GM12878 (cell line): Measurements from ENCODE around the gene MGAT1. TPM values are rescaled to one million over a fixed set of nuclear protein-coding genes. Genes with fewer than 3 reads are reported as not detected.

Experiments used
- ATAC-seq: fragments of 200-7000 bp; cut with Tn5 transposase; 3 replicates; pipeline ENCODE4 v1.9.1; 2020; ENCODE audit warnings: mild to moderate bottlenecking, moderate library complexity
- BruUV-seq: library from RNA; stranded (reverse); fragments of 400-500 nt; replicated peaks from 2 replicates; lab custom pipeline; 2021; lab: Mats Ljungman, UMichigan
- CTCF ChIA-PET: fragments of 300-600 bp; sonication (Branson Sonifier 250); formaldehyde crosslinking; extraction: SDS; loops from one replicate; lab custom pipeline; 2021; ENCODE audit warnings: inconsistent platforms; lab: Yijun Ruan, JAX
- POLR2A ChIA-PET: fragments of 350-600 bp; formaldehyde crosslinking; extraction: SDS; loops from one replicate; lab custom pipeline; 2021; ENCODE audit warnings: inconsistent platforms; lab: Charles Lee
- RAD21 ChIA-PET: fragments of 300-600 bp; sonication (Branson Sonifier 250); formaldehyde crosslinking; loops from one replicate; lab custom pipeline; 2023; ENCODE audit warnings: antibody characterized with exemption; ENCODE audit not compliant: unreplicated experiment; lab: Charles Lee
- SMC1A ChIA-PET: fragments of 300-600 bp; sonication (Branson Sonifier 250); formaldehyde crosslinking; loops from one replicate; lab custom pipeline; 2023; ENCODE audit not compliant: unreplicated experiment, uncharacterized antibody; lab: Charles Lee
- DNase-seq: peaks from one replicate; pipeline ENCODE4 v3.0.0-alpha.2; 2011; ENCODE audit warnings: low read depth, low spot score
- FAIRE-seq: peaks from 3 replicates; lab custom pipeline; 2011; peaks lifted over from hg19 to GRCh38; lab: Jason Lieb, UNC
- H2AFZ ChIP-seq: 2 replicates; pipeline ENCODE4 v1.6.0; 2011; ENCODE audit warnings: low read depth, low read length, control low read depth; ENCODE audit not compliant: control insufficient read depth
- H3K27ac ChIP-seq: 2 replicates; pipeline ENCODE4 v1.5.1; 2011; ENCODE audit warnings: control low read depth; ENCODE audit not compliant: control insufficient read depth, insufficient read depth
- H3K27me3 ChIP-seq, 2 experiments: replicated peaks in 1 of 2; 2 replicates each; pipeline versions ENCODE4 v1.6.0 to v1.6.1; 2011; ENCODE audit warnings: low read length in 1 of 2; ENCODE audit not compliant: control insufficient read depth in 2 of 2, insufficient read depth in 2 of 2
- H3K36me3 ChIP-seq, 2 experiments: 2 replicates each; pipeline ENCODE4 v1.5.1; 2011; ENCODE audit warnings: low read length in 1 of 2; ENCODE audit not compliant: control insufficient read depth in 2 of 2, insufficient read depth in 2 of 2
- H3K4me1 ChIP-seq: 2 replicates; pipeline ENCODE4 v1.6.1; 2011; ENCODE audit warnings: mild to moderate bottlenecking, low read length, moderate library complexity, mixed read lengths; ENCODE audit not compliant: control insufficient read depth, insufficient read depth
- H3K4me2 ChIP-seq: 2 replicates; pipeline ENCODE4 v1.6.0; 2011; ENCODE audit warnings: control low read depth; ENCODE audit not compliant: control insufficient read depth, insufficient read depth
- H3K4me3 ChIP-seq: fragments of 200-600 bp; sonication (generic); 2 replicates; pipeline ENCODE4 v1.5.1; 2016
- H3K79me2 ChIP-seq: 2 replicates; pipeline ENCODE4 v1.6.0; 2011; ENCODE audit warnings: low read length; ENCODE audit not compliant: control insufficient read depth, insufficient read depth
- H3K9ac ChIP-seq: 2 replicates; pipeline ENCODE4 v1.8.0; 2011; ENCODE audit warnings: low read length, control low read depth, mixed read lengths; ENCODE audit not compliant: control insufficient read depth, insufficient read depth
- H3K9me3 ChIP-seq: replicated peaks from 3 replicates; pipeline ENCODE4 v1.5.1; 2011; ENCODE audit warnings: mild to moderate bottlenecking, low read length; ENCODE audit not compliant: control insufficient read depth, insufficient read depth
- H4K20me1 ChIP-seq: 2 replicates; pipeline ENCODE4 v1.6.0; 2011; ENCODE audit not compliant: control insufficient read depth, insufficient read depth
- ASH2L ChIP-seq: fragments of 300-600, 200-600 bp; sonication (generic); IDR thresholded peaks from 2 replicates; pipeline ENCODE4 v1.6.1; 2017; ENCODE audit warnings: low read depth, mild to moderate bottlenecking, borderline replicate concordance
- BCL11A ChIP-seq: IDR thresholded peaks from 2 replicates; pipeline ENCODE4 v1.6.1; 2011; ENCODE audit warnings: low read depth, low read length
- HCFC1 ChIP-seq: fragments of 150-350 bp; IDR thresholded peaks from 2 replicates; pipeline ENCODE4 v1.6.1; 2014; ENCODE audit warnings: low read length
- JUNB ChIP-seq: IDR thresholded peaks from 2 replicates; pipeline ENCODE4 v1.6.1; 2016; ENCODE audit warnings: antibody characterized with exemption, mild to moderate bottlenecking
- SIX5 ChIP-seq: IDR thresholded peaks from 2 replicates; pipeline ENCODE4 v1.6.1; 2011; ENCODE audit warnings: mild to moderate bottlenecking, low read depth, low read length, moderate library complexity; ENCODE audit not compliant: severe bottlenecking
- SRF ChIP-seq, 2 experiments: IDR thresholded peaks; 2 replicates each; pipeline ENCODE4 v1.6.1; 2011; ENCODE audit warnings: low read depth in 2 of 2, low read length in 2 of 2, mild to moderate bottlenecking in 1 of 2, moderate library complexity in 1 of 2
- YBX1 ChIP-seq: fragments of 450-650 bp; IDR thresholded peaks from 2 replicates; pipeline ENCODE4 v1.6.1; 2016; ENCODE audit warnings: antibody characterized with exemption
- WGBS: methylation state at CpG from one replicate; pipeline ENCODE4 v1.1.6; 2016; ENCODE audit warnings: low lambda C conversion rate; ENCODE audit not compliant: insufficient replicate concordance, insufficient coverage; ENCODE audit errors: missing lambda C conversion rate; 5-methylcytosine and 5-hydroxymethylcytosine counted together
- in situ Hi-C: fragments of 300-500 bp; cut with MboI; formaldehyde crosslinking; loops from 9 replicates; pipeline ENCODE4 v1.14.3; 2018; ENCODE audit warnings: mixed read lengths
- intact Hi-C: fragments of 100-400 bp; cut with micrococcal nuclease; formaldehyde crosslinking; loops from one replicate; pipeline ENCODE4 v1.14.2; 2022; ENCODE audit not compliant: unreplicated experiment
- polyA plus RNA-seq, 11 experiments: library from polyadenylated mRNA; depleted of rRNA in 4 of 11; unstranded in 6 of 11; stranded (reverse) in 5 of 11; fragments of >200 nt; fragmentation: Nextera tagmentation in 4 of 11; fragmentation: Illumina TruSeq in 1 of 11; extraction: Ambion mirVana in 4 of 11; extraction: Trizol in 1 of 11; gene quantifications; 1 replicate in 1 of 11; 2 replicates in 10 of 11; pipeline versions ENCODE4 v1.2.1 to v1.2.3, GENCODE V29; 2011 to 2016; ENCODE audit warnings: inconsistent platforms in 2 of 11, missing spikeins in 2 of 11, low read depth in 1 of 11
- total RNA-seq, 4 experiments: library from RNA; depleted of rRNA in 3 of 4; stranded (reverse); fragments of >200 nt in 3 of 4; fragmentation: Illumina TruSeq in 1 of 4; extraction: Trizol in 1 of 4; gene quantifications; 2 replicates each; pipeline versions ENCODE4 v1.2.1 to v1.2.3, GENCODE V29; 2013 to 2021
- TF ChIP-seq, protein P1 (sequence below): fragments of 450-650 bp; IDR thresholded peaks from 2 replicates; pipeline ENCODE4 v1.6.1; 2017; ENCODE audit warnings: mild to moderate bottlenecking, low read depth, inconsistent platforms; ENCODE audit not compliant: poor library complexity, severe bottlenecking
- TF ChIP-seq, protein P2 (sequence below): IDR thresholded peaks from 2 replicates; pipeline ENCODE4 v1.6.1; 2012; ENCODE audit warnings: improper control_type of control experiment, low read depth, low read length; ENCODE audit not compliant: insufficient replicate concordance

The MGAT1 gene
- total and polyA plus RNA-seq, 10 of the 15 experiments (the other 5 are each of a cell fraction or from before 2014, with no cell fraction given), result 3.1 to 88.4 (median 62.7) TPM

DNA sequence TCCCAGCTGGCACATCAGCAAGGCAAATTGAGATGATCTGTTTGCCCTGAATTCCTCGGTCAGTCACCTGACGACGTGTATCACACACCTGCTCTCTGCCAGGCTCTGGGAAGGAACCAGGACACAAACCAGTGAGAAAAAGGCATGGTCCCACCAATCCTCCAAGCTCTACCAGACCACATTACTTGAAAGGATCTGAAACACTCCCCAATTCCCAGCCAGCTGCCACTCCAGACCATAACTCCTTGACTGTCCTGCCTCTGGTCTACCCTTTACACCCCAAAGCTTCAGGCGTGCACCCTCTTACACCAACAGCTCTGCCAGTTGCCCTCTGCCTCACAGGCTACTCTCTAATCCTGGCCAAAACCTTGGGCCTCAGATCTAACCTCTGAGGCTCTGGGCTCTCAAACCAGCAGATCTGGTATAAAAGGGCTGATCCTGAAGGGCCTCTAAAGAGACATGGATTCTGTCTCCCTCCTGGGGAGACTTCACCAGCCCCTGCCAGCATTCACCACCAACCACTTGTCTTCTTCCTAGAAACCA, 6.8 kb downstream of the MGAT1 start:
- ChIA-PET RAD21 (interaction anchor here (0.8 kb wide), 1 partner anchor 9 kb away, joined by 3 read pairs; no protein-coding TSS in a partner anchor), CTCF (interaction anchor here (0.6 to 2.3 kb wide), 3 partner anchors 10 to 74 kb away, joined by 3 to 12 read pairs (median 3); no protein-coding TSS in a partner anchor), SMC1A (interaction anchor here (0.8 to 1.2 kb wide), 3 partner anchors 12 to 126 kb away, joined by 3 to 6 read pairs (median 3); no protein-coding TSS in a partner anchor), POLR2A (interaction anchor here (0.7 kb wide), 1 partner anchor 426 kb away, joined by 3 read pairs; no protein-coding TSS in a partner anchor)
- no peak overlapping the region for H3K4me2 ChIP-seq
- peaks cover 18% of the 10 kb centered on the region for H3K4me1 ChIP-seq
- DNase-seq (no peak), ATAC-seq (no peak), FAIRE-seq (no peak)
- H3K79me2 ChIP-seq, result peaks cover 69% of the 10 kb centered on the region
- H3K9ac ChIP-seq, result no peak overlapping the region
- H3K4me3 ChIP-seq, result no peak overlapping the region
- H3K27me3 ChIP-seq, result no peaks in the 10 kb centered on the region
- H2AFZ ChIP-seq, result no peak overlapping the region
- peaks cover 41% of the 10 kb centered on the region for H4K20me1 ChIP-seq
- TF ChIP-seq, protein P1, sequence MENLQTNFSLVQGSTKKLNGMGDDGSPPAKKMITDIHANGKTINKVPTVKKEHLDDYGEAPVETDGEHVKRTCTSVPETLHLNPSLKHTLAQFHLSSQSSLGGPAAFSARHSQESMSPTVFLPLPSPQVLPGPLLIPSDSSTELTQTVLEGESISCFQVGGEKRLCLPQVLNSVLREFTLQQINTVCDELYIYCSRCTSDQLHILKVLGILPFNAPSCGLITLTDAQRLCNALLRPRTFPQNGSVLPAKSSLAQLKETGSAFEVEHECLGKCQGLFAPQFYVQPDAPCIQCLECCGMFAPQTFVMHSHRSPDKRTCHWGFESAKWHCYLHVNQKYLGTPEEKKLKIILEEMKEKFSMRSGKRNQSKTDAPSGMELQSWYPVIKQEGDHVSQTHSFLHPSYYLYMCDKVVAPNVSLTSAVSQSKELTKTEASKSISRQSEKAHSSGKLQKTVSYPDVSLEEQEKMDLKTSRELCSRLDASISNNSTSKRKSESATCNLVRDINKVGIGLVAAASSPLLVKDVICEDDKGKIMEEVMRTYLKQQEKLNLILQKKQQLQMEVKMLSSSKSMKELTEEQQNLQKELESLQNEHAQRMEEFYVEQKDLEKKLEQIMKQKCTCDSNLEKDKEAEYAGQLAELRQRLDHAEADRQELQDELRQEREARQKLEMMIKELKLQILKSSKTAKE, result no peak
- TF ChIP-seq, protein P2, sequence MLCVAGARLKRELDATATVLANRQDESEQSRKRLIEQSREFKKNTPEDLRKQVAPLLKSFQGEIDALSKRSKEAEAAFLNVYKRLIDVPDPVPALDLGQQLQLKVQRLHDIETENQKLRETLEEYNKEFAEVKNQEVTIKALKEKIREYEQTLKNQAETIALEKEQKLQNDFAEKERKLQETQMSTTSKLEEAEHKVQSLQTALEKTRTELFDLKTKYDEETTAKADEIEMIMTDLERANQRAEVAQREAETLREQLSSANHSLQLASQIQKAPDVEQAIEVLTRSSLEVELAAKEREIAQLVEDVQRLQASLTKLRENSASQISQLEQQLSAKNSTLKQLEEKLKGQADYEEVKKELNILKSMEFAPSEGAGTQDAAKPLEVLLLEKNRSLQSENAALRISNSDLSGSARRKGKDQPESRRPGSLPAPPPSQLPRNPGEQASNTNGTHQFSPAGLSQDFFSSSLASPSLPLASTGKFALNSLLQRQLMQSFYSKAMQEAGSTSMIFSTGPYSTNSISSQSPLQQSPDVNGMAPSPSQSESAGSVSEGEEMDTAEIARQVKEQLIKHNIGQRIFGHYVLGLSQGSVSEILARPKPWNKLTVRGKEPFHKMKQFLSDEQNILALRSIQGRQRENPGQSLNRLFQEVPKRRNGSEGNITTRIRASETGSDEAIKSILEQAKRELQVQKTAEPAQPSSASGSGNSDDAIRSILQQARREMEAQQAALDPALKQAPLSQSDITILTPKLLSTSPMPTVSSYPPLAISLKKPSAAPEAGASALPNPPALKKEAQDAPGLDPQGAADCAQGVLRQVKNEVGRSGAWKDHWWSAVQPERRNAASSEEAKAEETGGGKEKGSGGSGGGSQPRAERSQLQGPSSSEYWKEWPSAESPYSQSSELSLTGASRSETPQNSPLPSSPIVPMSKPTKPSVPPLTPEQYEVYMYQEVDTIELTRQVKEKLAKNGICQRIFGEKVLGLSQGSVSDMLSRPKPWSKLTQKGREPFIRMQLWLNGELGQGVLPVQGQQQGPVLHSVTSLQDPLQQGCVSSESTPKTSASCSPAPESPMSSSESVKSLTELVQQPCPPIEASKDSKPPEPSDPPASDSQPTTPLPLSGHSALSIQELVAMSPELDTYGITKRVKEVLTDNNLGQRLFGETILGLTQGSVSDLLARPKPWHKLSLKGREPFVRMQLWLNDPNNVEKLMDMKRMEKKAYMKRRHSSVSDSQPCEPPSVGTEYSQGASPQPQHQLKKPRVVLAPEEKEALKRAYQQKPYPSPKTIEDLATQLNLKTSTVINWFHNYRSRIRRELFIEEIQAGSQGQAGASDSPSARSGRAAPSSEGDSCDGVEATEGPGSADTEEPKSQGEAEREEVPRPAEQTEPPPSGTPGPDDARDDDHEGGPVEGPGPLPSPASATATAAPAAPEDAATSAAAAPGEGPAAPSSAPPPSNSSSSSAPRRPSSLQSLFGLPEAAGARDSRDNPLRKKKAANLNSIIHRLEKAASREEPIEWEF, result no peak
- TF ChIP-seq BCL11A, result no peak
- no peak for TF ChIP-seq SRF (IDR thresholded peaks at IDR 0.05; ENCODE audit: low read depth in 2 of 2, low read length in 2 of 2)
- TF ChIP-seq HCFC1, result no peak
- TF ChIP-seq SIX5, result no peak
- no peak for TF ChIP-seq JUNB
- TF ChIP-seq YBX1, result no peak
- TF ChIP-seq ASH2L, result no peak
- in situ Hi-C loops (no loop called here), intact Hi-C loops (no loop called here)
- no peaks in the 10 kb centered on the region for H3K9me3 ChIP-seq
- no peak overlapping the region for H3K27ac ChIP-seq
- peaks cover 27 to 28% of the 10 kb centered on the region in 2 experiments for H3K36me3 ChIP-seq
- no TSS peak for BruUV-seq
- WGBS, result 100% methylated on average over 4 of the region's 4 CpGs
